Measurements from ENCODE around the gene UNK.

UNK gene

DNA sequence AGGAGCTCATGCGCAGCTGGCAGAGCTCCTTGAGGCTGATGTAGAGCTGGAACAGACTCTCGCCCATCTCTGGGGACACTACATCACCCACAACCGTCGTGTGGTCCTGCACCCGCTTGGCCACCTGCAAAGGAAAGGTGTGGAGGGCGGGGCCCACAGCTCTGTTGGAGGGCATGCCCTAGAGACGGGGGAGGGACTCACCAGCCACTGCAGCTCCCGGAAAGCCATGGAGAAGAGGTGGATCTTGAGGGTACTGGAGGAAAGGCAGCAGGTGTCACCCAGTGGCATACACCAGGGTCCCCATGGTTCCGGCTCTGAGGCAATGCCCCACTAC lies 51.0 kb downstream of the UNK start:
- no peak for DNase-seq (ENCODE audit: low read depth)

DNA sequence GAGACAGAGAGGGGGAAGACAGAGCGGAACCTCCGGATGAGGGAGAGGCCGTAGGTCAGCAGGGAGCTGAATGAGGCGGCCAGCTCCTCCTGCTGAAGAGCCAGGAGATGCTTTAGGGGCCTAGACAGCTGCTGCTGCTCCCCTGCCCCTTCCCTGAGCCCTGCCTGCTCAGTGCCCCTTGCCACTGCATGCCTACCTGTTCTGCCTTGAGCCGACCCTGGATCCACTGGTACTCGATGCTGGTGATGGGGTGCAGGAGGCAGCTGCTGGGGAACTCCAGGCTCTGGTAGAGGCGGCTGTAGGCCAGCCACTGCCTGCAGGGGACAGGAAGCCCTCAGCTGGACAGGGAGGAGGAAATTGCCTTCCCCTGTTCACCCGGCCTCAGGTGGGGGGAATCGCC lies 52.0 kb downstream of the UNK start:
- DNase-seq (ENCODE audit: low read depth): no peak

DNA sequence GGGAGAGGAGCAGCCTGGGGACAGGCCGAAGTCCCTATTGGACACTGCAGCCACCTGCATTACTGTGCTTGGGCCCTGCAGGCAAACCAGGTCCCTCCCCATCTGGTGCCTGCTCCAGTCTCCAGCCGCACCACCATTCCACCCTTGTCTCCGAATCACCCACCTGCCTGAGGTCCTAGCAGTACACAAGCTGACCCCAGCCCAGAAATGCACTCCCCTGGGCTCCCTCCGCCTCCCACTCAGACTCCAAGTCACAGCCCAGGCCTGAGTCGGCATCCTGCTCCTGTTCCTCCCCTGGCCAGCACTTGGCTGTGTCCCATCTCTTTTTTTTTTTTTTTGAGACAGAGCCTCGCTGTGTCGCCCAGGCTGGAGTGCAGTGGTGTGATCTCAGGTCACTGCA lies 53.3 kb downstream of the UNK start:
- no peak for DNase-seq (ENCODE audit: low read depth)

DNA sequence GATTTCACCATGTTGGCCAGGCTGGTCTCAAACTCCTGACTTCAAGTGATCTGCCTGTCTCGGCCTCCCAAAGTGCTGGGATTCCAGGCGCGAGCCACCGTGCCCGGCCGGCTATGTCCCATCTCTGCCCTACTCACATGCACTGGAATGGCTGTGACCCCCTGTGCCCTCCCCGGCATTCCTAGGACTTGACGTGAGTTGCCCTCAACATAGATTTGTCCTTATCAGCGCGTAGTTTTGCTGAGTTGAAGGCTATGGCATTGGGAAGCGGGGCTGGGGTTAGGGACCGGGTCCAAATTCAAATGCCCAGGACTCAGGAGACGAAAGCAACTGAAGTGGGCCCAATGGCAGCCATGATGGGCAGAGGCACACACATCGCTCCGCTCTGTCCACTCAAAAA lies 53.8 kb downstream of the UNK start:
- no peak for DNase-seq (ENCODE audit: low read depth)

DNA sequence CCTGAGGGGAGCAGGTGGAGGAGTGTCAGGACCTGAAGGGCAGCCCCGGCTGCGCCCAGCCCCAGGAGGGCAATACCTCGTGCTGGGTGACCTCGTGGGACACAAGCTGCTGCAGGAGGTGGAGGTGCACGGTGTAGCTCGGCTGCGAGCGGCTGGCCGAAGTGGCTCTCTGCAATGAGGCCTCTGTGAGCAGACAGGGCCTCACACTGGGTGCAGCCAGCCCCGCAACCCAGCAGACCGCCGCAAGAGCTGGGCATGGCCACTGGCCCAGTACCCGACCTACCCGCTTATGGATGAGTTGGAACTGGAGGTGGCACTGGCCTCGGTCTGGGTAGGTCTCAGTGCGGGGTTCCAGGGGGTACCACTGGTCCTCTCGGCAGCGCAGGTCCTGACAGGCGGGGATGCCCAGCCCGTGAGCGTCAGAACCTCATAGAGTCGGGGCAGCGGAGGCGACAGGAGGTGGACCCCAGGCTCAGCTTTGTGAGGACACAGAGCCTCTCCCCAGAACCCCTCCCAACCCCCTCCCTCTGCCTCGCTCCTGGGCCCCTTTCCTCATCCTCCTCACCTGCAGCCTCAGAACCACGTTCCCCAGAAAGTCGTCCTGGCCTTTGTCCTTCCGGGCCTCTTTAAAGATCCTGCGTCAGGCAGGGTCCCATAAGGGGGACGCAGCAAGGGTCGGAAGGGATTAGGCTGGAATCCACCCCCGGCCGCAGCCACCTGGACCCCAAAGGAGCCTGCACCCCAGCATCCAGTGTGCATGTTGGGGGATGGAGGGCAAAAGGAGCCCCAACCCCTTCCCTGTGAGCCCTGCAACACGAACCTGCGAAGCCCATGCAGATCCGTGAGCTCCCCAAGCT lies 55.6 kb downstream of the UNK start:
- no peak for DNase-seq (ENCODE audit: low read depth)

DNA sequence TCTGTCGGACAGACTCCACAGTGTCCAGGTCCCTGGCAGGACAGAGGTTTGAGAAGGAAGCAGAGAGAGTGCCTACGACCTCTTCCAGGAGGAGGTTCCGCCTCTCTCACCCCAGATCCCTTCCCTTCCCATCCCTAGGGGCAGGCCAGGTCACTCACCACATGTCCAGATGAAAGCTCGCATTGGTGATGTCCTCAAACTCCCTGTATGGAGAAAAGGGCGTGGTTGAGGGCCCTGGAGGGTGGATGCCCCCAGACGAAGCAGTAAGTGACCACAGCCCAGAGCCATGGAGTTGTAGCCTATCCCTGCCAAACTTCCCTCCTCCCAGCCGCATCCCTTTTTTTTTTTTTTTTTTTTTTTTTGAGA lies 56.2 kb downstream of the UNK start:
- no peak for DNase-seq (ENCODE audit: low read depth)

DNA sequence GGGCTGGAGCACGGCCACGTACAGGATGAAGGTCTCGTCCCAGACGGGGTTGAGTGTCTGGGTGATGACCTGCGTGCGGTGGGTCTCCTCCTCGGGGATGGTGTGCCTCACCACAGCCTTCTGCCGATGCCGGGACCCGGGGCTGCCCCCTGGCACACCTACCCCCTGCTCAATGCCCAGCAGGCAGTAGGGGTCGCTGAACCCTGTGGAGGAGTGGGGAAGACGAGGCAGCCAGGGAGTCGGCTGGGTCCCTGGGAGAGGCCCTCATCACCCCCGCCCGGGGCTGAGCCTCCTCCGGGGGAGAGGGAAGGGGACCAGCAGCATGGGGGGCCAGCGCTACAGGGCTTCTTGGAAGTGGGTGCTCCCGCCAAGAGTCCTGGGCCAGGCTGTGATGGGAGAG lies 57.8 kb downstream of the UNK start:
- DNase-seq (ENCODE audit: low read depth): no peak

DNA sequence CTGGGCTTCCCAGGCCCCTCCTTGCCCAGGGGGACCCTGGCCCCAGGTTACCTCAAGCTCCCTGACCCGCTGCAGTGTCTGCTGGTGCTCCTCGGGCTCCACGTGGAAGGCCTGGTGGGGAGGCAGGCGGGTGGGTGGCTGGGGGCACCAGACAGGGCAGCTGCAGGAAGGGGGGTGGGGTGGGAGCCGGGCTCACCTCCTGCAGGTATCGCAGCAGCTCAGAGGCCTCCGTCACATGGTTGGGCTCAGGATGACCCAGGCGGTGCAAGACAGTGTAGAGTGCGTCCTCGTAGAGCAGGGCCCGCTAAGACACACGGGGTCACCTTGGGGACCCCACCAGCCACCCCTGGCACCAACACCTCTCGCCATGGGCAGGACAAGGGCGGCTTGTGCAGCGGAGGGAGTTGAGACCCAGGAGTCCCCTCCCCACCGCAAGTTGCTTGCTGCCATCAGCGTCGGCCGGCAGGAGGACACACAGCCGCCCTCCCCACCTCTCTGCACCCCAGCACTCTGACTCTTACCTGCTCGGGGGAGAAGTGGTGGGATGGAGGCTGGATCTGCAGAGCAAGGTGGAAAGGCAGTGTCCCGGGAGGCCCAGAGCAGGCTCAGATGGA lies 58.5 kb downstream of the UNK start:
- no peak for DNase-seq (ENCODE audit: low read depth)

DNA sequence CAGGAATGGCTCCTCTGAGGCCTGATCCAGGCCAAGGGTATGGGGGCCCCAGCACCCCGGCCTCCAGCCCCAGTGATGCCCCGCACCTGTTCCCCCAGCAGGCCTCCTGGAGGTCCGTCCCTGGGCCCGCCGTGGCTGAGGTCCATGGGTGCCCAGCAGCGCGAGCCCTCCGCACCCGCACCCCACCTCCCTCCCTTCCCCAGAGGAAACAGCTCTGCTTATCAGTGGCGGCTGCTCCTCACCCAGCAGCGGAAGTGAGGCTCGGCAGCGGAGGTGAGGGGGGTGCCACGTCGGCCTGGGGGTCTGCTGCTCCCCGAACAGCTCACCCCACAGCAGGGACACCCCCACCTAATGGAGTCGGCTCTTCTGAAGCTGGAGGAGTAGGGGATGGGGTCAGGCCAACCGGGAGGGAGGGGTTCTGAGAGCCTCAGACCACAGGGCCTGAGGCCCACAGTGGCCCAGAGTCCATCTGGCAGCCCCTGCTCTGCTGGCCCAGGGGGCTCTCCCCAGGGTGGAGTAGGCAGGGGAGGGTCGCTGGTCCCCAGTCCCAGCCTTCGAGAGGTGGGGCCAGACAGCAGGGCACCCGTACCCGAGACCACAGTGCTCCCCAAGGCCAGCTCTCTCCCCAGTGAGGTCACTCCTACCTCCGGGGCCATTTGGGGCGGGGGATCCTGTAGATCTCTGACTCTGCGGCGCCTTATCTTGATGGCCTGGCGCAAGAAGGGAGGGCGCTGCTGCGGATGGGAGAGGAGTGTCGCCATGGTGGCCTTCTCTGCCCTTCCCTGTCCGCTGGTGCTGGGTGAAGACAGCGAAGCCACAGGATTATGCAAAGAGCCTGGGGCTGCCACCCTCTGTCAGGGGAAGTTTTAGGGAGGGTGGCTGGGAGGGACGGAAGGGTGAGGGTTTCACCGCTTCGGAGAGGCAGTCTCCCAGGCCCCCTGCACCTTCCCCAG lies 59.2 kb downstream of the UNK start, which contains the start of gene UNC13D:
UNC13D (minus strand) TSS at position 828 of the 953 bp plus-strand sequence; CDS start at position 761, 67 bp downstream.
- DNase-seq (ENCODE audit: low read depth): no peak

DNA sequence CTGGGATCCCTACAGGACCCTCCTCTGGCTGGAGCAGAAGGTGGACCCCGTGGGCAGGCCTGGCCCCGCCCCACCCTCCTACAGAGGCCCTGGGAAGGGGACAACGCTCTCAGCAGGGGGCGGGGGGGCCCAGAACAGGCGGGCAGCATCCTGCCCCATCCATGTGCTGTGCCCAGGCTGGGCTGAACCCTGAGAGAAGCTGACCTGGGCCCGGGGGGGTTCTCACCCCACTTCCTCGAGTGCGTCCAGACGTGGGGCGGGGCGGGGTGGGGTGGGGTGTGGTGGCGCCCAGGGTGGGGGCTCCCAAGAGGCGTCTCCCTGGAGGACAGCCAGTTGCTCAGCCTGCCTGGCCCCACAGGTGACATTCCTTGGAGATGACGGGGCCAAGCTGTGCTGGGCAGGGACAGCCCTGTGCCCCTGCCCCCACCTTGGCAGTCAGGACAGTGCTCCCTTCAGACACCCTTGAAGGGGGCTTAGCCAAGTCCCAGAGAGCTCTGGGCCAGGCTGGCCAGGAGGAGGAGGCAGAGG lies 60.0 kb downstream of the UNK start:
- DNase-seq (ENCODE audit: low read depth): no peak

DNA sequence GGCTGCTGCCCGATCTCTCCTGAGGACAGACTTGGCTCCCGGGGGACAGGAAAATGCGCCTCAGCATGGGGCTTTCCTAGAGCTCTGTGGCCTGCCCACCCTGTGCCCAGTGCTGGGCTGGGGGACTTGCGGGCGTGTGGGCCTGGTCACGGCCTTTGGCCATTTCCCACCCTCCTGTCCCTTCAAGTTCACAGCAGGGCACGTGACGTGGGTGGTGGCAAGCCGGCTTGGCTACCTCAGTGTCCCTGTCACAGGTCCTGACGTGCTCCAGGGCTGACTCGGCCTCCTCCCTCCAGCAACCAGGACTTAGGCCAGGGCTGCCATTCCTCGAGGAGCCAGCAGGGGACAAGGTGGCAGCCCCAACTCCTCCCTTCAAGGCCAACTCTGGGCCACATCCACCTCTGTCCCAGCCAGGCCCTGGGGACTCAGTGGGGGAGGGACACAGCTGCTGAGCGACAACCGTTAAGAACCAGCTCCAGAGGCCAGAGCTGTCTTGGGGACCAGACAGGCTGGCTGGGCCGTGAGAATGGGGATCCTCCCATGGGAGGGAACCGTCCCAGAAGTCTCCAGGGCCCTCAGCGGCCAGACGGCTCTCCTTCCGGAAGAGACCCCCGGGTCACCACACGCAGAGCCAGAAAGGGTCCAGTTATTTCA lies 60.6 kb downstream of the UNK start:
- no peak for DNase-seq (ENCODE audit: low read depth)

DNA sequence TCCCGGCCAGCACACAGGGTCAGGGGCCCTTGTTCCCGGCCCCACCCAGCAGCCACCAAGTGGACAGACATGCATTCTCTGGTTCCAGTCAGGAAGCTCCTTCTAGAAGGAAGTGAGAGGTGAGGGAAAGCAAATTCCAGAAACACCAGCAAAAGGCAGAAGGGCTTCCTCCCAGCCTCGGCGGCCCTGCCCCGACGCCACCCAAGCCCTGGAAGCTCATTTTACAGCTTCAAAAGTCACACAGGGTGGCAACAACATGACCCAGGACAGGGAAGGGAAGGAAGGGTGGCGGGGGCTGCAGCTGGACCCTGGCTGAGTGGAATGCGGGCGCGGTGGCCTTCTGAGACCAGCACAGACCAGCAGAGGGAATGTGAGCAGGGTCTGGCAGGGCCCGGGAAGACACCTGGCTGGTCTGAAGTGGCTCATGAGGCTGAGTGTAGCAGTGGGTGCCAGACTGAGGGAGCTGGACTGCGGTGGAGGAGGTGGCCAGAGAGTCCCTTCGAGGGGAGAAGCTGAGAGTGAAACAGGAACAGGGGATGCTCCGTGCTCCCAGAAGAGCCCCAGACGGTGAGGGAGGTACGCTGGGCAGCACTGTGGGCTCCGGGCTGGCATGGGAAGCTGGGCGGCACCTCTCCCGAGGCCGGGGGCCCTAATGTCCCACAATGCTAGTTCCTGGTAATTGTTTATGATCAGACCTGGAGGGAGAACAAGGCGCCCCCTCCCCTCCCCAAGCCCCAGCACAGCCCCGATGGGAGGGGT lies 61.5 kb downstream of the UNK start:
- DNase-seq (ENCODE audit: low read depth): no peak

DNA sequence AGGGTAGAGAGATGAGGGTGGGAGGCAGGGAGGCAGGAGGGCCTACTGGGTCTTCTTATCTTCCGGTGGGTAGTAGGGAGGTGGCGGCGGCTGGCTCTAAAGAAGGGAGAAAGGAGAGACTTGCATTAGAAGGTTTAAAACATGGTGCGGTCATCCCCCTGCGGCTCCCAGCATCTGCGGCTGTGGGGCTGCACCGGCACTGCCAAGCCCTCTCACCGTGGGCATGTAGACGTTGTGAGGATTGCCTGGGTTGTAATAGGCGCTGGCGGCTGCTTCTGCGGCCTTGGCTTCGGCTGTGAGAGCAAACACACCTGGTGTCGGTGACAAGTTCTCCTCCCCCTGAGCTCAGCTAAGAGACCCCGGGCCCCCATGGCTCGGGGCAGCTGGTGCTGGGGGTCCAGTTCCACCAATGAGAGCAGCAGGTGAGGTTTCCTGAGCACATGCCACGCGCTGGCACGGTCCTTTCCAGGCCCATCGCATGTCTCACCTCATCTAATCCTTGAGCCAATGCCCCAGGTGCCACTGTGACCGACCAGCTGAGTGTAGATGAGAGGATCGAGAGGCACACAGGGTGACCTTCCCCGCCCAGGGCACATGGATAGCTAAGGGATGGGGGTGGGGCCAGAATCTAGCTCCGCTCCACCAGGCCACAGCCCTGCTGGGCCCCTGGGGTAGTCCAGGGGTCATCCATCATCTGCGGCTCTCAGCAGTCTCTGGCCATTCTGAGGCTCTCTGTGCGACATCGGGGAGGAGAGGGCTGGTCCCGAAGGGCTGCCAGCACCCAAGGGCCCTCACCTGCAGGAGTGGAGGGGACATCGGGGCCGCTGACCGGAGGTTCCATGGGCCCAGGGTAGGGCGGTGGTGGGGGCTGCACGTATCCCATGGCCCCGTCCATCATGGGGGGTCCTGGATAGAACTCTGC lies 62.3 kb downstream of the UNK start:
- no peak for DNase-seq (ENCODE audit: low read depth)

DNA sequence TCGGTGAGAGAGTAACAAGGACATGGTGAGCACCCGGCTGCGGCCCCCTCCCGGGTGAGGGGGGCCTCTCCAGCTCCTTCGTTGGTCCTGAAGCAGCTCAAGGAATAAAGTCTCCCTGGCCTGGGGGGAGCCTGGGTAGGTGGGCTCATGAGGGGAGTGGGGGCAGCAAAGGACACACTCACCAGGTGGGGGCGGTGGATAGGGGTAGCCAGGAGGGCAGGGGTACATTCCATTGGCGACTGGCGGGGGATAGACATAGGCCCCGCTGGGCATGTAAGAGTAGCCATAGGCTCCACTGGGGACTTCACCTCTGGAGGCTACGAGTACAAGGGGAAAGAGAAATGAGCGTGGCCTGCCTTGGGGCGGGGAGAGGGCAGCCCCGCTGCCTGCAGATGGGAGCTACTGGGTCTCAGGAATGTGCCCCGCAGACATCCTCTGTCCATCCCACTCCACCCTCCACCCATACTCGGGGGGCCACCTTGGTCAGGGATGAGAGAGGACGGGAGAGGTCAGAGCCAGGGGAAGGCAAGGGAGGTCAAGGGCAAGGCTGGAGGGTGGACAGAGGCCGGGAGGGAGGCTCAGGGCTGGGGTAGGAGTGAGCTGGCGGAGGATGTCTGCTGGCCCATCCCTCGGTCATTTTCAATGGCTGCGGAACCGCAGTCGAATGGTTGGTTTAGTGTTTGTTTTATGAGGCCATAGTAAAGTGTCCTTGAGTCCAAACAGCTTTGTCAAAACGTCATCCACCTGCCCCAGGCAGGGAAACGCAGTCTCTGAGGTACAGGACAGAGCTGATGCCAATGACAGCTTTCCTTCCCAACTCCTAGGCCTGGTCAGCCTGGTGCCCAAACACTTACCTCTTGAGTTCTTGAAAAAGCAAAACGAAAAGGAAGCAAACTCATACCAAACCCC lies 63.3 kb downstream of the UNK start:
- DNase-seq (ENCODE audit: low read depth): no peak

DNA sequence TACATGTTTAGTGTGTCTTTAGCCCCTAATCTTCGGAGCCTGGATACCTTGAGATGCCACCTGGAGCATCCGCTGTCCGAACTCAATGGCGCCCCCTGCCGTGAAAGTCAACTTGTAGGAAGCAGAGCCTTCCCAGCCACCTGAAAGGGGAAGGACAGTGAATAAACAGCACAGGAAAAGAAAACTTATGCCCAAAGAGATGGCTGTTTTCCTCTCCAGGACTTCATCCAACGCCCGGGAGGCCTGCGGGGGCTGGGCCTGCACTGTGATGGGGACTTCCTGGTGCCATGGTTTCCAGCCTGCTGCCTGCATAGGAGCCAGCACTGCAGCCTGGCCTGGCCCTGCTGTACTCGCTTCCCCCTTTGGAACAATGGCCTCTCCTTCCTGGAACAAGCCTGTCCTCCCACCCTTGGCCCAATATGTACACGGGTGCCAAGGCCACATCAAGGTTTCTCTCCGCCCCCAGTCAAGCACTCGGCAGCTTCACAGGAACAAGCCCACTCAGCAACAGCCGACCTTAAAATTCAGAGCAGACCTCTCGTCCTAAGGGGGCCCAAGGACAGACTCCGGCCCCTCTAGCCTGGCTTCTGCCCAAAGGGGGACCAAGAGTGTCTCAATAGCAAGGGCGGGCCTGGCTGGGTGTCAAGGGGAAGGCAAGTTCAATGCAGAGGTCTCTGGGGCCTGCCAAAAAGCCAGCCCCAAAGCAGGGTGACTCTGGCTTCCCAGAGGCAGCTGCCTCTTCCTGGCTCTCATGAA lies 64.1 kb downstream of the UNK start:
- no peak for DNase-seq (ENCODE audit: low read depth)

DNA sequence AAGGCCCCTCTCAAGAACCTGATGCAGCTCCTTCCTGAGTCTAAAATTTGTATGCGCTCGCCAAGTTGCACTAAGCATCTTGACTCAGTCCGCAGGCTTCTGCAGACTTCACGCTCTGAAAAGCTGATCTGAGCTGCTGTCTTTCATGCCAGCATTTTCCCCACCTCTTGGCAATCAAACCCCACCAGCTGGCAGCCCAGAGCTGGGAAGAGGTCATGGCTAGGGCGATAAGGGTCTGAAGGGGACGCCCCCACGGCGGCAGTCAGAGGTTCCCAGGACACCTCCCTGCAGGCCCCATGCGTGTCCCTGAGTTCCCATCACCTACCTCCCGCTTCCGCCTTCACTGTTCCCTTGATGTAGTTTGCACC lies 64.7 kb downstream of the UNK start:
- no peak for DNase-seq (ENCODE audit: low read depth)

DNA sequence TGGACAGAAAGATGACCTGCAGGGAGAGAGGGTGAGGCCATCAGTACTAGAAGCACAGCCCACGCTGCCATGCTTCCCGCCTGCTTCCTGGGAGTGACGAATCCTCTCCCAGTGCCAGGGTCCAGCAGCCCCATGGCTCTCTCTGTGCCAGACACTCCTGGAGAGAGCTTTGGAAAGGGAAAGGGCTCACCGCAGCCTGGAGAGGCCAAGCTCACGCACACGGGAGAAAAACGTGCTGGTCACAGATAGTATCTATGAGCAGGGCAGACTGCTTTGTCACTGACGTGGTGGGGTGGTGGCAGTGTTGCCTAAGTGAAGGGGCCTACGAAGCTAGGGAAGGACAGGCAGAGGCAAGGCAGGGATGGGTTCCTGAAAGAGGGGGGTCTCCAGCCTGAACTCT lies 65.1 kb downstream of the UNK start:
- DNase-seq (ENCODE audit: low read depth): no peak

DNA sequence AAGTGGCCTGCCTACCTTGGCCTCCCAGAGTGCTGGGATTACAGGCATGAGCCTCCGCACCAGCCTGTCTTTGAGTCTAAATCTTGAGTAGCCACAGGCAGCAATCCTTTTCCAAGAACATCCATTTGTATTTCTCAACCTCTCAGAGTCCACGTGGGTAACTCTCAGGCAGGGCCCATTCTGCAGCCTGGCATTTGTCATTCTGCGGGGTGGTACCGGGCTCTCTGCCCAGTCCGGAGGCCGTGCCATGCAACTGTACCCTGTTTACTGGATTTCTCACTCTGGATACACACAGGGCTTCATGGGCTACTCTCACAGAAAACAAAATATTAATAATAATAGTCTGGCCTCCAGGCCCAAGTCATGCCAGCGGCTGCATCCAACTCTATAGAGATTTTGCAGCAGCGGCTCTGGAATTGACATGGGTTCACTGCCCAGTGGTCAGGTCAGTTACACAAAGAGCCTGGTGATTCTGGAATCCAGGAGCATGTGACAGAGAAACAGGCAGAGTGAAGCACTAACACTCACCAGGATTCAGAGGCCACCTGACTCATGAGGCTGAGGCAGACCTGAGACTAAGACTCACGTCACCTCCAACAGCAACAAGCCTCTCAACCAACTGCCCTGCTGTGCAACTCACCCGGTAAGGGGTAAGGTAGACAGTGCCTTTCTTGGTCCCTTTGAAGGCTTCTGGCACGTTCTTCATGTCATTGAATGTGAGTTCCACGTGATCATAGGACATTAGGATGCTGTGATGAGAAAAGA lies 66.5 kb downstream of the UNK start:
- DNase-seq (ENCODE audit: low read depth): no peak

All from GM04504 (cell line).